NCI-H524 treated with DMSO at 0.1 percent for 48 hours (cell line): ENCODE data around the gene BDKRB2.

Experiments used
- DNase-seq: peaks from one replicate; lab custom pipeline; 2025; lab: John Stamatoyannopoulos, UW

The BDKRB2 gene

DNA sequence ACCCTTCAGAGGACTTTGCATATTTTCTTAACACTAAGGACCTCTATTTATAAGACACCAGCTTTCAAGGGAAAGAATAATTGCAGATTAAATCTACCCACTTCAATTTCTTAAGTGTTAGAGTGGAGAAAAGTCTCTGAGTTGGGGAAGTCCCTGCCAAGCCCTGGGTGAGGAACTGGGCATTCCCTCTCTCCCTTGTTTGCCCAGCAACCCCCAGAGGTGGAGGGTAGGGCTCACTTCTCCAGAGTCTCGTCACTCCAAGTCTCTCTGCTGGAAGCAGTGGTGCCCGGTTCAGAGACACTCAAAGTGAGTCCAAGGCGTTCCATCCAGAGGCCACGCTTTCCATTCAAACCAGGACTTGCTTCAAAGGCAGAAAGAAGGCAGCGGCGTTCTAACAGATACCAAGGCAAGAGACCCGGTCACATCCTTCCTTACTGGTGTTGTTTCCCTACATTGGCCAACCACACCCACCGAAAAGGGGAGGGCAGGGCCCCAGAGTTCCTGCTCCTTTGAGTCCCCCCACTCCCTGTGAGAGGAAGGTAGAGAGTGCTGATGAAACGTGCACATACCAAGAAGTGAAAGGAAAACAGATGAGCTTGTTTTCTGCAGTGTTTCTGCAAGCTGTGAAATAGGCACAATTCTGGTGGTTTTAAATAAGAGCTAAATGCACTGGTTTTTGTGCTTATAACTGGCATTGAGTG is 6.1 kb upstream of the BDKRB2 start:
- DNase-seq, result no peak

DNA sequence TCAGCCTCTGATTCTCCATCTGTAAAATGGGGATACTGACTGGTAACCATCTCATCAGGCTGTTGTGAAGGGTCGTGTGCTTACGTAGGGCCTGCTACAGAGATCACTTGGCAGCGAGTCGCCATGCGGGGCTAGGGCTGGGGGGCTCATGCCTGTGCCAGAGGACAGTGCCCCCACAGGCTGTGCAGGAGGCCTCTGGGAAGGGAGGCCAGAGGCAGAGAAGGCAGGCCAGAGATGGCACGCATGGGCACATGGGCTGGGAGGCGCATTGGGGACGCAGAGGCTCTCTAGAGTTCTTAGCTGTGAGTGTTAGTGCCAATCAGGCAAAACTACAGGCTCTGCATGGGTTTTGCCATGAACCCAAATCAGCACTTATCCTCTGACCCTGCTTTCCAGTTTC is 3.5 kb upstream of the BDKRB2 start:
- no peak for DNase-seq

DNA sequence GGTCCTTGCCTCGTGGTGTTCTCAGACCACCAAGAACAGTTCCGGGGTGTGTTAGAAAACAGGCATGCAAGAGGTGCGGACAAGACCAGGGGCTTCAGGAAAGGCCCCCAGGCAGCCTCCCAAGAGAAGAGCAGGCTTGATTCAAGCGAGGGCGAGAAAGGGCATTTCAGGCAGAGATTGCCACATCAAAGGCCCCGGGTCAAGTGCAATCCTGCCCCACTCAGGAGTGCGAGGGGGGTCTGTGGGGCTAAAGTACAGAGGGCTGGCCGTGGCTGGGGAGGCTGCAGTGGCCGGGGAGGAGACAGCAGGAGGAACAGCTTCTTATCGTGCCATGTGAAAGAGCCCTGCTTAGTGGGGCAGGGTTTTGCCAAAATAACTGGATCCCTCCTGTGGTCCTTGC is 2.7 kb upstream of the BDKRB2 start:
- DNase-seq, result no peak

DNA sequence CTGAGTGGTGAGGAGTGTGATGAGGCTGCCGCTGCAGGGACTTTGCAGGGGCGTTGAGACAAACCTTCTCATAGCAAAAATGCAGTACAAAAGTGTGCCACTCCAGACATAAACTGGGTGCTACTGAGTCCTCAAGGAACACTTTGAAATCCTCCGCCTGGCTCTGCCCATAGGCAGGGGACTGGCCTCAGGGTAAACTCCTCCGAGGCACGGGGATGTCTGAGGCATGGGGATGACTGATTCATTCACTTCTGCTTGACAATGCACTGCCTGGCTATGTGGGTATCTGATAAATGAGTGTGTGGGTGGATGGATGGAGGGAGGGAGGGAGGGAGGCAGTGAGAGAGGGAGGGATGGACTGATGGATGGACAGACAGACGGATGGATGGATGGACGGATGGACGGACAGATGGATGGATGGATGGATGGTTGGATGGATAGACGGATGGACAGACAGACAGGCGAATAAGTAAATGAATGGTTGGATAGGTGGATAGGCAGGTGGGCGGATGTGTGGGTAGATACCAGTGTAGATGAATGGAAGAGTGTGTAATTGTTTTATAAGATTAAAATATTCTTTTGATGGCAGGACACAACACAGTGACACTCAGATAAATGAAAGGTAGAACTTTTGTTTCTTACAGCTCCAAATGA is 2.1 kb upstream of the BDKRB2 start:
- no peak for DNase-seq

DNA sequence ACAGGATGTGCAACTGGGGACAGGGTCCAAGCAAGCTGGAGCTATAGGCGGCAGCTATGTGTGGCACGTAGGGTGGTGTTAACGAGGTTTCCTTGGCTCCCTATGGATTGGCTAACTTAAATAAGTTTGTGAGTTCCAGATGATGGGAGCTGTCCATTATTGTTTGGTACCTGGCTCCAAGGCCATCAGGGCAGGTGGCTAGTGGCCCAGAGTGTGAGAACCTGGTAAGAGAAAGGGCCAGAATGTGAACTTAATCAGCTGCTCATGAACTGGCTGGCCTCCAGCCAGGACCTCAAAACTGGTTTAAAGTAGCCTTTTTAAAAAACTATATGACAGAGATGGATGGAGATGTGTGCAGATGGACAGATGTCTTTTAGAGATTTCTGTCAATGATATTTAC is 1.5 kb upstream of the BDKRB2 start:
- no peak for DNase-seq

DNA sequence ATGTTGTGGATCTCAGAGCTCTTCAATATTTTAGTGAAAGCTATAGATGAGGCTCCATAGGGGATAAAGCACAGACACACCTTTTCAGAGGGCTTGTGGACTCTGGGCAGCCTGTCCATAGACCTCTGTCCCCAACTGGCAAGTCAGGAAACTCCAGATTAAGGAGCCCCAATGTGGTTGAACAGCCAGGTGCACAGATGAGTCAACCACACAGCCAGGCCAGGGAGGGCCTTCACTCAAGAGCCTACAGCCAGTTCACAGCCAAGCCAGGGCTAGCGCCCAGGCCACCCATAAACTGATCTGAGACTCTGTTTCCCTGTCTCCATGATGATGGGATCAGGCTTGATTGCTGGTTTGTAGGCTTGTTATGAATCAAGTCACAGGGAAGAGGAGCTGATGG is 1.0 kb upstream of the BDKRB2 start:
- DNase-seq, result no peak

DNA sequence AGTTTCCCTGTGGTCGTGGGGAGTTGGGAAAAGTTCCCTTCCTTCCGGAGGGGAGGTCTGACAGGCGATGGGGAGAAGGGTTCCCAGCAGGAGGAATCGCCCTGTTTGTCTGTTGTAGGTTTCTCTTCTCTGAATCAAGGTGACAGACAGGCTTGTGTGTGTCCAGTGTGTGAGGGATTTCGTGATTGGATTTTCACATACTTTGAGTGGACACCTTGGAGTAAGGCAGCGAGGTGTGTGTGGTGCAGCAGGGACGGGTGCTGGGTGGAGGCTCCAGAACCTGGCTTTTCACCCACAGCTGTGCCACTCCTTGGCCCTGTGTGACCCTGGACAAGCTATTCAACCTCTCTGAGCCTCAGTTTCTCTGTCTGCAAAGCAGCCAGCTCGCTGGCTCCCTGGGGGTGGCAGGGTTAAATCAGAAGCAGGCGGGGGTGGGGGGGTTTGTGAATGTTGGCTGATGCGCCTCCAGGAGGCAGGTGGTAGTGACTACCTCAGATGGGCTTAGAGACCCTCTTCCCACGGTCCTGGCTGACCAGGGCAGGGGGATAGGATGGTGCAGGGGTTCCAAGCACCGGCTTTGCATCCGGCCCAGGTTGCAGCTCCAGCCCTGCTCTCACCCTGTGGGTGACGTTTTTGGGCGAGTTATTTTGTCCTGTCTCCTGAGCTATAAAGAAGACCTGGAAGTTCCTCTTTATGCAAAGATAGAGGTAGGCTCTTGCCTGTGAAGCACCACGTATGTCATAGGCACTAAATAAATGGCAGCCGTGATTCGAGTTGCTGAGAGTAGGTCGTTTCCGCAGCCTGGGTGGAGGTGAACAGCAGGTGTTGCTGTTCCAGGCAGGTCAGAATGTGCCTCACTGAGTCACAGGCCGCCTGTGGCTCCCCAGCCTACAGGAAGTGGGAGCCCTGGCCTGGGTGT is 679 bp downstream of the BDKRB2 start:
- no peak for DNase-seq

DNA sequence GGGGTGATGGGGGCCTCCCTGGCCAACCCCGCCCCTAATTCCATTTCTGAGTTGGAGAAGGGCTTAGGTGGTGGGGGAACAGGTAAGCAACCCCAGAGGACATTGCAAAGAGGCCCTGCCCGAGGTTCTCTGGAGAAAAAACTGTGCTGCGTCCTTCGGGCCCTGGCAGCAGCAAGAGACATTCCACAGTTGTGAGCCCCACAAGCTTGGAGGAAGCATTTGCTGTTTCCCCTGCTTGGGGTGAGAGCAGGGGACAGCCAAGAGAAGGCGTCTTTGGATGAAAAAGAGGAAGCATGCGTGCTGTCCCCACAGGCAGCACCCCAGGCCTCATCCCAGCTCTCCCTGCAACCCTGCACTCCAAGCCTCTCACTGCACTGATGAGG is 1.3 kb downstream of the BDKRB2 start:
- DNase-seq, result no peak

DNA sequence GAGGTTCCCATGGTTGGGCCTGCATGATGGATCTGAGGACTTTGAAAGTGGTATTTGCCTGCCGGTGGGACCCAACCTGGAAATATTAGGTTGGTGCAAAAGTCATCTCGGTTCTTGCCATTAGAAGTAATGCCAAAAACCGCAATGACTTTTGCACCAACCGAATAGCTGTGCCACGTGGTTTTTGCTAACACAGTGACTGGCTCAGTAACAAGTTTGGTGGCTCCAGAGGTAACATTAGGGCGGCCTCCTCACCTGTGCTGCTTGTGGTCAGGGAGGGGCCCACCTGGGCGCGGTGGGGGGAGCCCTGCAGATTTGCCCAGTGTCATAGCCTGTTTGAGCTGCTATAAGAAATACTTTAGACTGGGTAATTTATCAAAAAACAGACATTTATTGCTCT is 1.8 kb downstream of the BDKRB2 start:
- no peak for DNase-seq

DNA sequence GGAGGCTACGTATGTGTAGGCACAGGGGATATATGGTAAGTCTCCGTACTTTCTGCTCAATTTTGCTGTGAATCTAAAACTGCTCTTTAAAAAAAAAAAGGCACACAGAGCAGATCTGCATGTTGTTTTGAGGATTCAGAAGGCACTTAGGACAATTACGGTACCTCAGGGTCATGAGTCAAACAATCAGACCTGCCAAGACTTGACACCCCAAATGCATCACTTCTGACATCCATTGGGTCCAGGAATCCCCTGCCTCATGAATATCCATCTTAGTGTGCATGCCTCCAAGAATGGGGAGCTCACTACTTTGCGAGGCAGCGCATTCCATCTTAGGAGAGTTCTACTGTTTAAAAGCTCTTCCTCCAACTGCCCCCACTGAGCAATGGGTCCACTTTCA is 3.0 kb downstream of the BDKRB2 start:
- DNase-seq, result no peak

DNA sequence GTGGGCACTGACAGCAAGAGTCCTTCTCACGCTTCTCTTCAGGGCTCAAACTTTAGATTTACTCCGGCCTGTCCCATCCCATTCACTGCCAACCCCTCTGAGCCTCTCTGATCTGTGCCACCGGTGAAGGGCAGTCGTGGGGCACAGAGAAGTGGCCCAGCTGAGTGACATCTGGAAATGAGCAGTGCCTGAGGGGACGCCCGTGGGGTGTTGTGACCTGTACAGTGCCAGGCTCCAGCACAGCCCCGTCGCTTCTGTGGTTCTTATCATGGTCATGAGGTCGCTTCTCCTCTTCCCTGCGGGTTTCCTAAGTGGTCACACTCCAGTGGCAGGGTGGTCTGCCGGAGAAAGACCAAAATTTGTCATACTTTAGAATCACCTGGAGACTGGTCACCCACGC is 4.1 kb downstream of the BDKRB2 start:
- DNase-seq, result no peak

DNA sequence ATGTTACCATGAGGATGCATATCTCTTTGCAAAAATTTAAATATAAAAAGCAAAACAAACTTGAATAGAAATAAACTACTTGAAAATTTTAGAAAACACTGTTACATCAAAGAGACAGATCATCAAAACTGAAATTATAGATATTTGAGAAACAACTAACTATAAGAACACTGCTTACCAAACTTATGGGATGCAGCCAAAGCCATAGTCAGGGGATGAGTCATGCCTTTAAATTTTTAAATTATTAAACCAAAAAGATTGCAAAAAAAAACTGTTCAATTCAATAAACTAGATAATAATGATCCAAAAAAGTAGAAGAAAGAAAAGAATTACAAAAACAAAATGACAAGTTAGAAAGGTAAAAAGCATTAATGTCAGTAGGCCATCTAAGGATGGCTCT is 7.5 kb downstream of the BDKRB2 start:
- no peak for DNase-seq

DNA sequence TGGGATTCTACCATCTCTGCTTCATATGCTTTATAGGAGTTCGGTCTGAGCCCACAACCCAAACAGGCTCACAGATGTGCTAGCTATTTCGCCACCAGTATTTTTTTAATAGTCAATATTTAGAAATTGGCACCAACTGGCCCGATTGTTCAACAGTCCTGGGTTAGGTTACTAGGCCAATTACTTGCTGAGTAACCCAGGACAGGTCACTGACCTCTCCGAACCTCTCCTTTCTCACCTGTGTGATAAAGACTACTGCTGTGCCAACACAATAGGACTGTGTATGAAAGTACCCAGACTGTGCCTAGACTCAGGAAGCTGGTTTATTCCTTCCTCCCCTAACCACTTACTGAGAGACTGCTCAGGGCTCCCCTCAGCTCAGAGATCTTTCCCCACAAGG is 8.3 kb downstream of the BDKRB2 start:
- no peak for DNase-seq

DNA sequence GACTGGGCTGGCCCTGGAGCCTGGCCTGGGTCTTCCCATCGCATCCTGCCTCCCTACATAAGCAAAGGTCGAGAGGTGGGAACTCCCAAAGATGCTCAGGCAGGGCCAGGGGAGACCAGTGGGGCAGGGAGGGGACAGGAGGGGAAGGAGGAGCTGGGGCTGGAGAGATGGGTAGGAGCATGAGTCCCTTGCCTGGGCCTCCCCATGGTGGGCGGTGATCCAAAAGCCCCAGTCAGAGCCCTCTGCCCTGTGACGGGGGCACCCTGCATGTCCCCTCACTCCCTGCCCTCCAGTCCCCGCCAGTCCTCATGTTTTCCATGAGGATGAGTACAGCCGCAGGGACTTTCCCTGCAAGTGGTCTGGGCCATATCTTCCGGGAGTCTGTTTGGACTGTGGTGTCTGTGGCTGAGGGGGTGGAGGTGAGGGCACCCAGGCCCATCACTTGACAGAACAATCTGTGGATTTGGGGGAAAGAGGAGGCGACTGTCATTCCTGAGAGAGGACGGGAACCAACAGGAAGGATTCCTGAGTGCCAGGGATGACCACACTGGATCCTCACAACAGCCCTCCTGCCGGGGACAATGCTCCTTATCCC is 9.3 kb downstream of the BDKRB2 start:
- no peak for DNase-seq

DNA sequence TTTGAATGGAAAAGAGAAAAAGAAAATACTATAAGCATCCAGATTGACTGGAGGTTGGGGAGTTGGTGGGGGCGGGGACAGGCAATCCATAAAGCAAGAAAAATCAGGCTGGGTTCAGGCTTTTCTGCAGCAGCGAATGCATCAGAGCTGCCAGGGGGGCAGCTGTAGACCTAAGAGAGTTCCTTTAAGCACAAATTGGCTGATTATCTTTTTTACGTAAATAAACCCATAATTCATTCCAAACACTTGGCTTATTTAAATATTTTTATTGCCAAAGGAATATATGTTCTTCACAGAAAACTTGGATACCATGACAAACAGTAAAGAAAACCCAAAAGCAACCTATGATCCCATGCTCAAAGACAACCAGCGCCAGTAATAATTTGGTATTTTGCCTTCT is 10.2 kb downstream of the BDKRB2 start:
- no peak for DNase-seq

DNA sequence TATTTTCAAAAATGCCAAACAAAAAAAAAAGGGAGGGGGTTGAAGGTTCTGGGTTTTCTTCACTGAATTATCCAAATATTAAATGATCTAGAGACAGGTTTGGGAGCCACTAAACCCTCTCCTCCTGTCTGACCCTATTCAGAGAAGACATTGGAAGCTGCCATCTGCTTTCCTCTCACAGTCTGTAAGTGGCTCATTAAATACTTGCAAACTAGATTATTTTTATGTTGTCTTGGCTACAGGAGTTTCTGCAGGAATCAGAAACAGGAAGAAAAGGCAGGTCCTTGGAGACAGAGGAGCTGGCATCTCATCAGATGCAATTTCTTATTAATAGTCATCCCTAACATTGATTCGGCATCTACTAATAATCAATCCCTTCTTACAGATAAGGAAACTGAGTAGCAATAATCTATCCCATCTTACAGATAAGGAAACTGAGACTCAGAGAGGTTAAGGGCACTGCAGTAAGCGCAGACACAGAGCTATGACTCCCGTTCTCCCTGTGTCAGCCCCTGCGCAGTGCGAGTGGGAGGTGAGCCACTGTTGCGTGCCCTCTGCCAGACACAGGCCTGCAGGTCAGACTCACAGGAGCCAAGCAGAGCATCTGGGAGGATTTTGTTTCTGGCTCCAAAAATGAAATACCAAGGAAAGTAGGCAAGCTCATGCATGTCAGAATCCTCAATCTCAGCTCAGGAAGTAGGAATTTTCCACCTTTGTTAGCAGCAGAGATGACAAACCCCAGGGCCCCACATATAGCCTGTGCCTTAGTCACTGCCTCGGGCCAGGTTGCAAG is 11.0 kb downstream of the BDKRB2 start:
- peak; percentile 83 for DNase-seq

DNA sequence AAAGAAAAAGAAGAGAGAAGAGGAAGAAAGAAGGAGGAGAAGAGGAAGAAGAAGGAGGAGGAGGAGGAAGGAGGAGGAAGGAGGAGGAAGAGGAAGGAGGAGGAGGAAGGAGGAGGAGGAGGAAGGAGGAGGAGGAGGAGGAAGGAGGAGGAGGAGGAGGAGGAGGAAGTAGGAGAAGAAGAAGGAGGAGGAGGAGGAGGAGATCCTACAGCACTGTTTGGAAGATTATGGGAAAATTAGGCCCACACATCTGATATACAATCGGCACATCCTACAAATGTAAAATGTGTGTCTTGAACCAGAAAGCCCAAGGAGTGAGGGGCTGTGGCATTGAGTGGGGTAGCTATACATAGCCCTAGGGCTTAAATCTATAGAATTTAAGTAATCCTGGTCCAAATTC is 12.0 kb downstream of the BDKRB2 start:
- DNase-seq, result no peak

DNA sequence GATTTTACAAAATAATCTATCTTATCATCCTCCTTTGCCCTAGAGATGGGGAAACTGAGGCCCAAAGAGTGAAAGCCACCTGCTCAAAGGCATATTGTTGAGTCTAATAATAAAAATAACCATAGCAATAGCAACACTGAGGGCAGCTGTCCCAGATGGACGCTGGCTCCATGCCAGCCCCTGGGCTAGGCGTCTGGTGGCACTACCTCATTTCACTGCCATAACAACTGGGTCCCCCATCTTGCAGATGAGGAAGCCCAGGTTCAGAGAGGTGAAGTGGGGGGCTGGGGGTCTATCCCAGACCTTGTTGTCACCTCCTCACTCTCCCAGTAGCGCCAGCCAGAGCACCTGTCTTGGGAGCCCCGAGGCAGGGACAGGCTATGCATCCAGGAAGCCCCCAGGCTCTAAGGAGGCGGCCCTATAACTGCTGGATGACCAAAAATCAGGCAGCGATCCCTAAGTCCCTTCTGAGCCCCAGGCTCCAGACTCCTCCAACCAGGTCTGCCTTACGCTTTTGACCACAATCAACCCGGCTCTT is 12.8 kb downstream of the BDKRB2 start:
- no peak for DNase-seq

DNA sequence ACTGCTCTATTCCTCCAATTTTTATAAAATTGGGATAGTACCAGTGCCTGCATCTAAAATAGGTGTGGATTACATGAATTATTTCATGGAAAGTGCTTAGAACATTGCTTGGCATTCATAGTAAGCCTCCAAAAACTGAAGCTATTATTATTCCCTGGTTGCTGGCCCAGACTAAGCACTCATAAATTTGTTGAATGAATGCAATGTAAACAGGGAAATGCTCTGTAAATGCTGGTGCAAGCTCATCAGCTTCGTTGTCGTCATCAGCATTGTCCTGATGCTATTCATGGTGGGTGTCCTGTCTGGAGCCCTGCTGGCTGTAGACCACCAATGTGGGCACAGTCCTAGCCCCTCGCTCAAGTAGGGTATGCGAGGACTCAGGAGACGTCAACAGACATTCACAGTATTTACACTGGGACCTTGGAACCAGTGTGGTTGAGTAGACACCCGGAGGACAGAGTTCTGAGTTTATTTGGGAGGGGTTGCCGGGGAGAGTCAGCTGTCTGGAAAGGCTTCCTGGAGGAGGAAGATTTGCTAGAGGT is 16.5 kb downstream of the BDKRB2 start:
- DNase-seq, result no peak

DNA sequence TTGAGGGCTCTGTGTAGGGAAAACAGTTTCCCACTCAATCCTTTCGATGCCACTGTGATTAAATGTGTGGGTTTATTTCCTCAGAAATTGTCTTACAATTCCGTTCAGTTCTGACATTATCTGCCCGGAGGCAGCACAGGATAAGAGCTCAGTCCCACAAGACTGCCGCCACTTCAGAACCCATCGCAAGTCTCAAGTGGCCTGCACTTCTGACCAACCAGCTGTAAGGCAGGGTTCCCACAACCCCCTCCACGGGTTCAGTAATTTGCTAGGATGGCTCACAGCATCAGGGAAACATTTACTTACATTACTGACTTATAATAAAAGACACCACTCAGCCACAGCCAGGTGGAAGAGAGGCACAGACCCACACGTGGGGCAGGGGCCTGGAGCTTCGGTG is 17.2 kb downstream of the BDKRB2 start:
- peak; percentile 59 for DNase-seq

DNA sequence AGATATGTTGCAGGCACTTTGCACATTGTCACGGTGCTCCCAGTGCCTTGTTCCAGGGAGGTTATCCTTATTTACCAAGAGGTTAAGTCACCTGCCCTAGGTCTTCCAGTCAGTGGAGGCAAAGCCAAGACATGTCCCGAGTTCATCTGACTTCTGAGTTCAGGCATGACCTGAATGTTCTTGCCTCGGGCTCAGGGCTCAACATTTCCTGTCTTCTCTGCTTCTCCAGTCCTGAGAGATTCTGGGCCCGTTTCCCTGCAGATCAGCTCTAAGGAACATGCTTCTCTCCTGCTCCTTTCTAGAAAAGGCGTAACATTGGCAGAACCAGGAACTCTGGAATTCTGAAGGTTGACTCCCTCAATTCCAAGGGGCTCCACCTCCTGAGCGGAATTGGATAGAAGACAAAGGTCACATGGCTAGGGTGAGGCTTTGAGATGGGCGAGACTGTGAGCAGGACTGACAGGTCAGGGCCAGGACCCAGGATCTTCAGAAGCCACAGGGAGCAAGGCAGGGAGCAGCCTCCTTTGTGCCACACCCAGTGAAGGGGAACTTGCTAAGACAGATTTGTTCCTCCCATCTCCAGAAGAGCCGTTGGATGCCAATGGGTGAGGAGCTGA is 19.9 kb downstream of the BDKRB2 start:
- DNase-seq, result no peak
